HG03521 (cell line): ENCODE measurements around the gene CAPN15.

Experiments used
- ATAC-seq: cut with Tn5 transposase; IDR thresholded peaks from one replicate; pipeline ENCODE4 v1.9.1; 2021; ENCODE audit warnings: mild to moderate bottlenecking, moderate library complexity; ENCODE audit not compliant: unreplicated experiment

CAPN15 gene

DNA sequence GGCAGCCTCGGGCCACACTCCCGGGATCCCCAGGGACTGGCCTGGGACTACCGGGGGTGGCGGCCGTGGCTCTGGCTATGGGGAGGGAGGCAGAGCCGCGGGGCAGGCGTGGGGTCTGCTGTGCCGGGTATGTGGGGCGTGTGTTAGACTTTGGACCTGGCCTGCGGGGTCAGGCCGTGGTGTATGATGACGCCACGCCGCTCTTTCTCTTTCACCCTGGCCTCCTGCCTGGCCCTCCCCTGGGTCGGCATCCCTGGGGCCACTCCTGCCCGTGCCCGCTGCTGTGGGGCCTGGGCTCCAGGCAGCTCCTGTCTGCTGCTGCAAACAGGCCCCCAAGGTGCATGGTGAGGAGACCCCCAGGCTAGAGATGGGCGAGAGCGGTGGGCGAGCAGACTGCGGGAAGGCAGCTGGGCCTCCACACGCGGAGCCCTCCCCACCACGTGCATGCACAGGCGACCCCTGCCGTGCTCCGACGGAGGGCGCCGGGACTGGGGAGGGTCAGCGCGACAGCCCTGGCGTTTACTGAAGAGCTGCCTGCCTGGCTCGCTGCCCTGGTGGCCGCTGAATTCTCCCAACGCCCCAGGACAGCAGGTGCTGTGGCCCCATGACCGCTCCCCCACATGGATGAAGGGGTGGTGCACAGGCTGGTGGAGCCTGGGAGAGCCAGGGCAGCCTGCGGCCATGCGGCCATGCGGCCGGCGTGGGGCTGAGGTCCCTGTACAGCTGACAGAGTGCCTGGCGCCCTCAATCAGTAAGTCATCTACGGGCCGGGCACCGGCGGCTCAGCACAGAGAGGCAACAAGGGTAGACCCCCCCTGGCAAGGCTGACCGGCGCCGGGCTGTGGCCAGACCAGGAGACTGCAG, 16.0 kb downstream of the CAPN15 start:
- ATAC-seq = no peak

DNA sequence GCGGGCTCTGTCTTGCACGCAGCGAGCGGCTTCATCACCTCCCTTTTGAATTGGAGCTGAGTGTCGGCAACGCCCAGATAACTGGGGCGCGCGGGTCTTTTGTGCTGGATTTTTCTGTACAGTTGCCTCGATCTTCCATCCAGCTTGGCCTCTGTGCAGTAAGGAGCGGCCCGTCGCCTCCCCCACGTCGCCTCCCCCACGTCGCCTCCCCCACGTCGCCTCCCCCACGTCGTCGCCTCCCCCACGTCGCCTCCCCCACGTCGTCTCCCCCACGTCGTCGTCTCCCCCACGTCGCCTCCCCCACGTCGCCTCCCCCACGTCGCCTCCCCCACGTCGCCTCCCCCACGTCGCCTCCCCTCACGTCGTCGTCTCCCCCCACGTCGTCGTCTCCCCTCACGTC, 17.0 kb downstream of the CAPN15 start:
- no peak for ATAC-seq

DNA sequence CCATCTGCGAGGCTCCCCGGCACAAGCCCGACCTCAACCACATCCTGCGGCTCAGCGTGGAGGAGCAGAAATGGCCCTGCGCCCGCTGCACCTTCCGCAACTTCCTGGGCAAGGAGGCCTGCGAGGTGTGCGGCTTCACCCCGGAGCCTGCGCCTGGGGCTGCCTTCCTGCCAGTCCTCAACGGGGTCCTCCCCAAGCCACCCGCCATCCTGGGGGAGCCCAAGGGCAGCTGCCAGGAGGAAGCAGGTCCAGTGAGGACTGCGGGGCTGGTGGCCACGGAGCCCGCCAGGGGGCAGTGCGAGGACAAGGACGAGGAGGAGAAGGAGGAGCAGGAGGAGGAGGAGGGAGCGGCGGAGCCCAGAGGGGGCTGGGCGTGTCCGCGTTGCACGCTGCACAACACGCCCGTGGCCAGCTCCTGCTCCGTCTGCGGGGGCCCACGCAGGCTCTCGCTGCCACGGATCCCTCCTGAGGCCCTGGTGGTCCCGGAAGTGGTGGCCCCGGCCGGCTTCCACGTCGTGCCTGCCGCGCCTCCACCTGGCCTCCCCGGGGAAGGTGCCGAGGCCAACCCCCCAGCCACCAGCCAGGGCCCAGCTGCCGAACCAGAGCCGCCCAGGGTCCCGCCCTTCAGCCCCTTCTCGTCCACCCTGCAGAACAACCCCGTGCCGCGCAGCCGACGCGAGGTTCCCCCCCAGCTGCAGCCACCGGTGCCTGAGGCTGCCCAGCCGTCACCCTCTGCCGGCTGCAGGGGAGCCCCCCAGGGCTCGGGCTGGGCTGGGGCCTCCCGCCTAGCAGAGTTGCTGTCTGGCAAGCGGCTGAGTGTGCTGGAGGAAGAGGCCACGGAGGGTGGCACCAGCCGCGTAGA, 19.6 kb downstream of the CAPN15 start:
- ATAC-seq = no peak

DNA sequence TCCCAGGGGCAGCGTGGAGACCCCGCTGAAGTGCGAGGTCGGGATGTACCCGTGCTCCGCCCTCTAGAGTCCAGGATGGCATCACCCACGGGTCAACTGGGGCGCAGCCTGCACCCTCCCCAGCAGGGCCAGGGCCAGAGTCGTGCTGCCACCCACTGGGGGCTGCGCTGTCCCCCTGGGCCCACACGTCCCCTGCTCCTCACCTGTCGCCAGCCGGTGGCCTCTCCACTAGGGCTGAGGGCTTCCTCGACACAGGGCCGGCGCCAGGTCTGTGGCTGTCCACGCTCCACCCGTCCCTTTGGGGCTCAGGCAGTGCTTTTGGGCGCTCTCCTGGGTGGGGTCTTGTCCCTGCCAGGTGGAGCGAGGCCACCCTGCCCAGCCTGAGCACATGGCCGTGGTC, 21.1 kb downstream of the CAPN15 start:
- ATAC-seq = no peak

DNA sequence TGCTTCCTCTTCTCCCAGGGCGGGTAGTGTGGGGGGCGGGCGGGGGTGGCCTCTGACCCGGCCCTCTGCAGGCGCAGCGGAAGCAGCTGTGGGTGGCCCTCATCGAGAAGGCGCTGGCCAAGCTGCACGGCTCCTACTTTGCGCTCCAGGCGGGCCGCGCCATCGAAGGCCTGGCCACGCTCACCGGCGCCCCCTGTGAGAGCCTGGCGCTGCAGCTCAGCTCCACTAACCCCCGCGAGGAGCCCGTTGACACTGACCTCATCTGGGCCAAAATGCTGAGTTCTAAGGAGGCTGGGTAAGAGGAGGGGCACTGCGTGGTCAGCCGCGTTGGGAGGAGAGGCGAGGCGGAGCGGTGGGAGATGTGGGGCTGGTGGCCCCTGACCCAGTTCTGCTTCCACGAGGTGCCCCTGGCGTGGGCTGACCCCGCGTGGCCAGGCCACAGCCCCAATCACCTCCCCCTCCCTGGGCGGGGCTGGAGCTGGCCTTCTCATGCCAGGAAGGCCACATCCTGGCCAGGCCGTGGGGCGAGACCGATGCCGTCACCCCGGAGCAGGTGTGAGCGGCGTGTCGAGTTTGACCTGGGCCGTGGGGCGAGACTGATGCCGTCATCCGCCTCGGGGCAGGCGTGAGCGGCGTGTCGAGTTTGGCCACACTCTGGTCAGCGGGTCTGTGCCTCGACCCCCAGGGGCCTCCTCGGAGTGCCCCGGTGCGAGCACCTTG, 22.2 kb downstream of the CAPN15 start:
- no peak for ATAC-seq

DNA sequence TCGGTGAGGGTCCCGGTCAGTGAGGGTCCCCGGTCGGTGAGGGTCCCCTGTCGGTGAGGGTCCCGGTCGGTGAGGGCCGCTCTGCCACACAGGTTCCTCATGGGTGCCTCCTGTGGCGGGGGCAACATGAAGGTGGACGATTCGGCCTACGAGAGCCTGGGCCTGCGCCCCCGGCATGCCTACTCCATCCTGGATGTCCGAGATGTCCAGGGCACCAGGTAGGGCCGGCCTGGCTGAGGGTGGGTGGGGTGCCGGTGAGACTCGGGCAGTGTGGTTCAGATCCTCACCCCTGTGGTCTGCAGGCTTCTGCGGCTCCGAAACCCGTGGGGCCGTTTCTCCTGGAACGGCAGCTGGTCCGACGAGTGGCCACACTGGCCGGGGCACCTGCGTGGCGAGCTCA, 23.7 kb downstream of the CAPN15 start:
- ATAC-seq = no peak

DNA sequence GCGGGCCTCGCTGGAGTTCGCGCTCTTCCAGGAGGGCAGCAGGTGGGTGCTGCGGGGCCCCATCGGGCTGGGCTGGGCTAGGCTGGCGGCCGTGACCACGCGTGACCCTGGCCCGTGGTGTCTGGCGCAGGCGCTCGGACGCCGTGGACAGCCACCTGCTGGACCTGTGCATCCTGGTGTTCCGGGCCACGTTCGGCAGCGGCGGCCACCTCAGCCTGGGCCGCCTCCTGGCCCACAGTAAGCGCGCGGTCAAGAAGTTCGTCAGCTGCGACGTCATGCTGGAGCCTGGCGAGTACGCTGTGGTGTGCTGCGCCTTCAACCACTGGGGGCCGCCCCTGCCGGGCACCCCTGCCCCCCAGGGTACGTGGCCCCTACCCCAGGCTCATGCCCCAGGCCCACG, 24.7 kb downstream of the CAPN15 start:
- ATAC-seq = no peak

DNA sequence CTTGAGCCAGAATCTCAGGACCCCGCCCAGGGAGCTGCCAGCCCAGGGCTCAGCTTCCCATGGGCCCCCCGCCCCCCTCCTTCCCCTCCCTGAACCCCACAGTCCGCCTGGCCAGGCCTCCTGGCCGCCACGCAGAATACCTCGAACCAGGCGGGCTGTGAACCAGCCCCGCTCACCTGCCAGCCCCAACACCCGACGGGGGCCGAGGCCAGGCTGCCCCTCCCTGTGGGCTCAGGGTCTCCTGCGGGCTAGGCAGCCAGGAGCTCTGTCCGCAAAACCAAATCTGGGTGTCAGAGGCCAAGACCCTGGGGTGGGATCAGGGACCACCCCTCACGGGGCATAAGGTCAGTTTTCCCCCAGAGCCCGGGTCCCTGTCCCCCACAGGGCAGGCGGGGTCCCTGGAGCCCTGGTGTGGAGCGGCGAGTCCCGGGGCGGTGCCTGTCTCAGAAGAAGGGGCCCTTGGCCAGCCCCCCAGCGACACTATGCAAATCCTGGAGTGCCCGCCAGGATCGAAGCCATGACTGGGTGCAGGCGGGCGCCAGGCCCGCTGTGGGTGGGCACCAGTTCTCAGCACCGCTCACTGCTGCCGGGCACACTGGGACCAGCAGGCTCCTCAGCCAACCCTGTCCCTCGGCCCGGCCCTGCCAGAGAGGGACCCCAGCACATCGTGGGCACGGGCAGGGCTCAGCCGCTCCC, 26.2 kb downstream of the CAPN15 start:
- no peak for ATAC-seq

DNA sequence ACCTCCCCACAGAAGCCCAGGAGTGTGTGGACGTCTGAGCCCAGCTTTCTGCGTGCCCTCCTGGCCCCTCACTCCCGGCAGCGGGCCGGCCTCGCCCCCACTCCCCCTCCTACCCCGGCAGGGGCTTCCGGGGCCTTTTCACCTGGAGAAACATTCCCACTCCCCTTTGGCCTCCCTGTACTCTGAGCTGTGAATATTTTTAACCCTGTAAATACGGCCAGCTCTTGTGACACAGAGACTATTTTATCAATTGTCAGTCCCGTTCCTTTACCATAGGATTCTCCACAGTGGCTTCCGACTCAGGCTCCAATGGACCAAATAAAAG, 26.7 kb downstream of the CAPN15 start:
- ATAC-seq = no peak

DNA sequence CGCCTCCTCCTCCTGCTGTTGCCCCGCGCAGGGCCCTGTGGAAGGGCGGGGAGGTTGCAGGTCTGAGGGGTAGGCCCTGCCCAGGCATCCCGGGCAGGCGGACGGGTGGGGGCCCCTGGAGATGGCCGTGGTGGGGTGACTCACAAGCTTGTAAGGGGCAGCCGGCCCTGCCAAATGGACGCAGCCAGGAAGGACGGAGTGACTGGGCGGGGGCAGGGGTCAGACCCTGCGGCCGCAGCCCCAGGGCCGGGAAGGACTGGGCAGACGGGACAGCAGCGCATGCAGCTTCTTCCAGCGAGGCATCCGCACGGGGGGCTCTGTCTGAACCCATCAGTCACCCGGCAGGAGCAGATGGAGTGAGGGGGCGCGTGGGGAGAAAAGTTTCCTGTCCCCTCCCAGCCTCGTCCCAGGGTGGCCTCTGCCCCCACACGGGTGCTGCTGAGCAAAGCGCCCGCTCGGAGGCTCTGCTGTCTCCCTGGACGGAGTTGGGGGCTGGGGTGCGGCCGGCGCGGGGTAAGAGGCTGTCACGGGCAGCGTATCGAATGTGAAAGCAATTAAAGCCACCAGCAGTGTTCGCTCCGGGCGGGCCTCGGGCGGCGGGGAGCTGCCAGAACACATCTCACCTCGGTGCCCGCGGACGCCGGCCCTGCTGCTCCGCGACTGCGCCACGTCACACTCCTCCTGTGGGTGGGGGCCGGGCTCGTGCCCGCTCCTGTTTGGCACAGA, 27.3 kb downstream of the CAPN15 start:
- ATAC-seq = no peak

DNA sequence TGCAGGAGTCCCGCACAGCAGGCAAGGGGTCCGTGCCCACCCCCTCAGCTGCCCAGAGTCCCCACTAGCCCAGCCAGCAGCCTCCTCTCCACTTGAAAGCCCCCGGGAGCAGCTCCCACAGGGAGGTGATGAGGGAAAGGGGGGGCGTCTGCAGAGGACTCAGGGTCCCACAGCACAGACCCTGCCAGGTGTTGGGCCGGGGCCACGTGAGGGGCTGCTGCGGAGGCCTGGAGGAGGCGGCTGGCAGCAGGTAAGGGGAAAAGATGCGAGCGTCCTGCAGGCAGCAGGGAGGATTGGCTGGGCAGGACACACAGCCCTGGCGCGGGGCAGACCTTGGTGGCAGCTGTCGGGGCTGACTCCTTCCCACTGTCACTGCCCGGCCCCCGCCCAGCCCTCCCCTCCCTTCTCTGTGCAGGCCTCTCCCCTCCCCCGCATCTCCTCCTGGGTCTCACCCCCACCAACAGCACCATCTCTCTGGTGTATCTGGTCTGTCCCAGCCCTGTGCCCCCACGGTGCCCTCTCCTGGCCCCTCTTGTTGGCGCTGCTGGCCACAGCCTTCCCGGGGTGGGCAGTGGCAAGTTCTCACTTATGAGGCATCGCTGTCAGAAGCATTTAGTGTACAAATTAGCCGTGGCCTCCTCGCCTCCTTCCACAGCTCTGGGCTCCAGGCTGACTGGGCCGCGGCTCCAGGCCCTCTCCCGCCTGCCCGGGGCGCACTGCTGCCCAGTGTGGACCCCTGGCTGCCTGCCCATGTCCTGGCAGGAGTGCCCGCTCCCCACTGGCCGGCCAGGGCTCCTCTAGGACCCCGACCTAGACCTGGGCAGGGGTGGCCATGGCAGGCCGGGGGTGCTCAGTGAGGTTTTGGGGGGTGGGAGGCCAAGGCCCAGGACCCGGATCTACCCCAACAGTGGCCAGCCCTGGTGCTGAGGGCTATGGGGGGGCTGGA, 28.3 kb downstream of the CAPN15 start:
- ATAC-seq = no peak

DNA sequence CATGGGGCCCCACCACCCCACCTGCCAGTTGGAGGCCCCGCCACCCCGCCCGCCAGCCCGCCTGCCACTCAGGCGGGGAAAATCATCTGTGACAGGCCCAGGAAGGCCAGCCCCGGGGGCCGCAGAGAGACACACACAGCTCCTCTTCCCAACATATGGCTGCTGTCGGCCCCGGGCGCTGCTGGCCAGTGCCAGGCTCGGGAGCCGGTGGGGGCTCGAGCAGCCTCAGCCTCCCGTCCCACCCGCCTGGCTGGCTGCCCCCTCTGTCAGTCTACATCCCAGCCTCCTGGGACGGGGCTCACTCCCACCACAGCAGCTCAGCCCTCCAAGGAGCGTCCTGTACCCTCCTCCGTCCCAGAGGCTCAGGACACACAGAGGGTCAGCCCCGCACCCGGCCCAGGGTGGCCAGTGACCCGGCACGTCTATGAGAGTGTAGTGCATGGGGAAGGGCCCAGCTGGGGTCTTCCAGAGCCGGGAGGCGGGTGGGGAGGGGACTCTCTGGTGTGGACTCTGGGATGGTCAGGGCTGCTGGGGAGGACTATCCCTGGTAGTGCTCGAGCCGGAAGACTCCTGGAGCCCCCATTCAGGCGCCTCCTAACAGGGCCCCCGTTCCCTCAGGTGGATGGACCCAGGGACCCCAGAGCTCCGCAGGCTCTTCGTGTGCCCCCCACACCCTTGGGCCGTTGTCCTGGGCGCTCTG, 29.1 kb downstream of the CAPN15 start:
- no peak for ATAC-seq

DNA sequence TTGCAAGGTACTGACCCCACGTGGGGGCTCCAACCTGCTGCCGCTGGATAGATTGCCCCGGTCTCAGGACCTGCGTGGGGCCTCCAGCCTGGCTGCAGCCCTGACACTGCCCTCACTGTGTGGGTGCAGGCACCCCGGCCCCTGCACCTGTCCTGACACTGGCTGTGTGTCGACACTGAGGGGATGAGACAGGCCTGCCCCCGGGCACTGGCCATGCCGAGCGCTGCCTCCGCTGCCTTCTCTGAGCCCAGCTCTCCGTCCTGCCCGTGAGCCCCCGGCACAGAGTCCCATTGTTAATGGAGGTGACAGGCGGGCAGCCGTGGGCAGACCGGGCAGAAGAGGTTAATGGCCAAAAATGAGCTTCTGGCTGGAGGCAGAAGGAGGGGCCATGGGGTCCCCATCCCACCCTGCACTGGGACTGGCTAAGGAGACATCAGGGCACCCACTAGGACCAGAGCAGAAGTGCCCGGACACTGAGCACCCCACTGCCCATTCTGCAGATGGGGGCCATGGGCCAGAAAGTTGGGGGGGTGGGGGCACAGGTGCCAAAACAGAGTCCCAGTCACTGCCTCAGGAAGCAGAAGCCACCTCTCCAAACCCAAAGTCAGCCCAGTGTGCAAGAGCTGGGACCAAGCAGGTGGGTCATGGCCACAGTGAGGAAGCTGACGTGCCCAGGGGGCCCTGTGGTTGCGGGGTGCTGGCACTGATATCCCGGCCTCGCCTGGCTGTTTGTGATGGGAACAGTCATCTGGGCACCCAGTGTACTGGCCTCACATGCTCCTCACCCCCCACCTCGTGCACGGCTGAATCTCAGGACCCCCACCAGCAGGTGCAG, 30.2 kb downstream of the CAPN15 start:
- no peak for ATAC-seq

DNA sequence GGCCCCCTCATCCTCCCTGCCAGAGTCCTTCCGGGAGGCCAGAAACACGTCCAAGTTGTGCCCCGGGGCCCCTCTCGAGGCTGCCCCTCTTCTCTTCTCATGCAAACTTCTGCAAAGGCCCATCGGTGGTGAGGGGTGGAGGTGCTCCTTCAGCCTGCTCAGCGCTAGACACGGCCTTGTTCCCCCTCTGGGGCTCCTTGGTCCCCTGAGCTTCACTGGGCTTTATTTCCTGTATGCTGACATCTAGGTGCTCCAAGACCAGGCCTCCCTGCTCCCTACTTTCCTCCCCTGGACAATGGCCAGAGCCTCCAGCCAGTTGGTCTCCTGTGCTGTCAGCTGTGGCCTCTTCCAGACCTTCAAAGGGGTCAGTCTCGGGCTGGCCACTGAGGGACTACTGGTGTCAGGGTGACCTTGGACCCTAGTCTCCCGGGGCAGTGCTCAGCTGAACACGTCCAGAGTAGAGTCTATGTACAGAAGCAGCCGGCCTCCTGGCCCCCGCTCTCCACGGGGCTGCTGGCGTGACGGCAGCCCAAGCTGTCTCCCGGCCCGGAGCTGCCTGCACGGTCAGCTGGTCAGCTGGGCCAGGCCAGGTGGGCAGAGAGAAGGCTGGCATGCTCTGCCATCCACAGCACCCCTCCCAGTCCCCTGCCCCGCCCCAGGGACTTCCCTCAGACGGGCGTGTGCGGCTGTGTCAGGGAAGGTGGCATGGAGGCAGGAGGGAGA, 30.9 kb downstream of the CAPN15 start:
- no peak for ATAC-seq

DNA sequence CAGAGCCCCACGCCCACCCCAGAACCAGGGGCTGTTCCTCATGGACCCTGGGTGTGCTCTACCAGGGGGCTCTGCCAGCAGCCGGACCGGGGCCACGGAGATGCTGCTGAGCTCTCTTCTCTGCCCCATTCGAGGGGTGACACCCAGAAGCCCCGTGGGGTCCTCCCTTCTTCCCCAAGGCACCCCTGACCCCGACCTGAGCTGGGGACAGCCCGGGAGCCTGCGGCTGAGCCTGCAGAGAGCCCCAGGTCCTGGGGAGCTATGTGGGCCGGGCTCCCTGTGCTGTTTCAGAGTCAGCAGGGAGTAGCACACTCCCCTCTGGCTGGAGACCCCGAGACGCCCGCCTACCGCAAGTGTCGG, 31.5 kb downstream of the CAPN15 start:
- ATAC-seq = no peak

DNA sequence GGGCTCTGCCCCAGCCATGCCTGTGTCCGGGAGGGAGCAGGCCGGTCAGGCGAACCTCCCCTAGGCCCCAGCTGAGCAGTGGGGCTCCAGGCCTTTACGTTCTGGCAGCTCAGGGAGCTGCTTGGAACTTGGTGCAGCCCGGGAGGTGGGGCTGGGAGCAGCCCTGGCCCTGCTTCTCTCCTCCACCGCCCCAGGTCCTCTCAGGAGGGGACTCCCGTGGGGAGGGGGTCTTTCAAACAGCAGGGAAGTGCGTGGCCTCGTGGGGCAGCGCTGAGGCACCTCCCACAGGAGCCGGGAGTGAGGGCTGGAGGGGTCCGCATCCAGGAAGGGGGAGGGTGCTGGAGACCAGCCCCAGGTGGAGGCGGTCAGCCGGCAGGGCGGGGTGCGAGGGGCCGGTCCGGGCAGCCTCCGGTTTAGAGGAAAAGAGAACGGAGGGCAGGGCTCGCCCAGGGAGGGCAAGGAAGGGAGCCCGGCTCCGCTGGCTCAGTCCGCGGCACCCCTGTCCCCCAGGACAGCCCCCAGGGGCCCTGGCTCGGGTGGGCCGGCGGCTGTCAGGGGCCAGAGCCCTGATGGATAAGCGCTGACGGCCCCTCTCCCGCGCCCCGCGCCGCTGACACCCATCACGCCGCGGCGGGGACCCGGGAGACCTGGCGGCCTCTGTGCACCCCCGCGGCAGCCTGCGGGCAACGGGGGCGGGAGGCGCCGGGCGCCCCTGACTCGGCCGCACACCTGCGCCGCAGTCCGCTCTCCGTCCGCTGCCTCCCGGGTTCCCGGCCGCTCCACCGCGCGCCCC, 32.1 kb downstream of the CAPN15 start:
- ATAC-seq = no peak
